ENCODE measurements around the gene NAPSA. TPM values are rescaled to one million over a fixed set of nuclear protein-coding genes. Genes with fewer than 3 reads are reported as not detected.
A peak's percentile ranks its signal among the peaks of the same experiment; 100 is the strongest.

Gene NAPSA
- total and polyA plus RNA-seq, 9 of the 15 experiments (the other 6 are each of a cell fraction or from before 2014, with no cell fraction given): 0.25 to 1.9 (median 0.69) TPM

DNA sequence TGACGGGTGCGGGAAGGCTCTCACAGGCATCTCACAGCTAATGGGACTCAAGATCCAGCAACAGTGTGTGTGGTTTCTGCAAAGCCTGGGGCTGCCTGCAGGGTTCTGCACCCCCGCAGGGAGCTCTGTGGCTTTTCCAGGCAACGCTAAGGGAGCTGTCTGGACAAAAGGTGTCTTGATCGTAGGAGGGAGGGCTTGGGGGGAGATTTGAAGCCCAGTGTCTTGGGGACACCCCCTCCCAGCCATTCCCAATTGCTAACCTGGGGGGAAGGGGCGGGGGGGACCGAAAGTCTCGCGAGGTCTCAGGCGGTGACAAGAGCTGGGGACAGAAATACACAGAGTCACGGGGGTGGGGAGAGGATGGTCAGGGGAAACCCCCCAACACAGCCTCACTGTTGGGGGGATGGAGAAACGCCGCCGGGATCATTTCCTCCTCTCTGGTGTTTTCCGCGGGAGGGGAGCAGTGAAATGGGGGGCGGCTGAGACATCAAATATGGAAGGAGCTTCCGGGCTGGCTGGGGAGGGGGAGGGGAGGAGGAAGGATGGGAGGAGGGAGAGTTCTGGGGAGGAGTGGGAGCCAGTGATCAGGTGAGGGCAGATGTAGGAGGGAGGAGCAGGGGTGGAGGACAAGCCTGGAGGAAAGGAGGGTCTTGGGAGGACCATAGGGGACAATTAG lies 49.5 kb downstream of the NAPSA start (continued):
- TF ChIP-seq STAG1 (CRISPR knock-in tag; IDR thresholded peaks at IDR 0.05; ENCODE audit: borderline replicate concordance) (no peak), XRCC5 (IDR thresholded peaks at IDR 0.05; ENCODE audit: low read depth, low read length) (no peak), PHF21A (IDR thresholded peaks at IDR 0.05; ENCODE audit: borderline replicate concordance, low read depth) (no peak), ZFX (CRISPR knock-in tag; IDR thresholded peaks at IDR 0.05) (no peak), CREBBP (IDR thresholded peaks at IDR 0.05; ENCODE audit: low read depth, low read length) (no peak), GABPA (tag; conservative IDR thresholded peaks at IDR 0.05; ENCODE audit: low read depth) (no peak), HMG20B (CRISPR knock-in tag; IDR thresholded peaks at IDR 0.05) (no peak), ARHGAP35 (IDR thresholded peaks at IDR 0.05; ENCODE audit: partially characterized antibody) (peak; percentile 35), FOS (IDR thresholded peaks at IDR 0.05; ENCODE audit: extremely low read depth, insufficient read length) (no peak), STAT5A (IDR thresholded peaks at IDR 0.05; ENCODE audit: borderline replicate concordance, low read length) (no peak), HDGF (IDR thresholded peaks at IDR 0.05) (no peak), CAMTA2 (CRISPR knock-in tag; conservative IDR thresholded peaks at IDR 0.05) (no peak), KDM2B (CRISPR knock-in tag; IDR thresholded peaks at IDR 0.05) (no peak), ZKSCAN8 (CRISPR knock-in tag; IDR thresholded peaks at IDR 0.05) (no peak), ZNF436 (CRISPR knock-in tag; IDR thresholded peaks at IDR 0.05) (no peak), ZNF408 (CRISPR knock-in tag; IDR thresholded peaks at IDR 0.05; ENCODE audit: low read depth) (no peak), CEBPB (tag; IDR thresholded peaks at IDR 0.05) (no peak), HSF4 (CRISPR knock-in tag; IDR thresholded peaks at IDR 0.05; ENCODE audit: borderline replicate concordance) (no peak), ZNF347 (CRISPR knock-in tag; IDR thresholded peaks at IDR 0.05; ENCODE audit: low read depth) (no peak), BCOR (IDR thresholded peaks at IDR 0.05) (no peak), SP1 (CRISPR knock-in tag; IDR thresholded peaks at IDR 0.05) (no peak)
- TF ChIP-seq, protein P1, sequence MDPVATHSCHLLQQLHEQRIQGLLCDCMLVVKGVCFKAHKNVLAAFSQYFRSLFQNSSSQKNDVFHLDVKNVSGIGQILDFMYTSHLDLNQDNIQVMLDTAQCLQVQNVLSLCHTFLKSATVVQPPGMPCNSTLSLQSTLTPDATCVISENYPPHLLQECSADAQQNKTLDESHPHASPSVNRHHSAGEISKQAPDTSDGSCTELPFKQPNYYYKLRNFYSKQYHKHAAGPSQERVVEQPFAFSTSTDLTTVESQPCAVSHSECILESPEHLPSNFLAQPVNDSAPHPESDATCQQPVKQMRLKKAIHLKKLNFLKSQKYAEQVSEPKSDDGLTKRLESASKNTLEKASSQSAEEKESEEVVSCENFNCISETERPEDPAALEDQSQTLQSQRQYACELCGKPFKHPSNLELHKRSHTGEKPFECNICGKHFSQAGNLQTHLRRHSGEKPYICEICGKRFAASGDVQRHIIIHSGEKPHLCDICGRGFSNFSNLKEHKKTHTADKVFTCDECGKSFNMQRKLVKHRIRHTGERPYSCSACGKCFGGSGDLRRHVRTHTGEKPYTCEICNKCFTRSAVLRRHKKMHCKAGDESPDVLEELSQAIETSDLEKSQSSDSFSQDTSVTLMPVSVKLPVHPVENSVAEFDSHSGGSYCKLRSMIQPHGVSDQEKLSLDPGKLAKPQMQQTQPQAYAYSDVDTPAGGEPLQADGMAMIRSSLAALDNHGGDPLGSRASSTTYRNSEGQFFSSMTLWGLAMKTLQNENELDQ (CRISPR knock-in tag; IDR thresholded peaks at IDR 0.05; ENCODE audit: borderline replicate concordance): no peak
- TF ChIP-seq, protein P2, sequence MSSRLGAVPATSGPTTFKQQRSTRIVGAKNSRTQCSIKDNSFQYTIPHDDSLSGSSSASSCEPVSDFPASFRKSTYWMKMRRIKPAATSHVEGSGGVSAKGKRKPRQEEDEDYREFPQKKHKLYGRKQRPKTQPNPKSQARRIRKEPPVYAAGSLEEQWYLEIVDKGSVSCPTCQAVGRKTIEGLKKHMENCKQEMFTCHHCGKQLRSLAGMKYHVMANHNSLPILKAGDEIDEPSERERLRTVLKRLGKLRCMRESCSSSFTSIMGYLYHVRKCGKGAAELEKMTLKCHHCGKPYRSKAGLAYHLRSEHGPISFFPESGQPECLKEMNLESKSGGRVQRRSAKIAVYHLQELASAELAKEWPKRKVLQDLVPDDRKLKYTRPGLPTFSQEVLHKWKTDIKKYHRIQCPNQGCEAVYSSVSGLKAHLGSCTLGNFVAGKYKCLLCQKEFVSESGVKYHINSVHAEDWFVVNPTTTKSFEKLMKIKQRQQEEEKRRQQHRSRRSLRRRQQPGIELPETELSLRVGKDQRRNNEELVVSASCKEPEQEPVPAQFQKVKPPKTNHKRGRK (tag; IDR thresholded peaks at IDR 0.05): no peak
- TF ChIP-seq, protein P3, sequence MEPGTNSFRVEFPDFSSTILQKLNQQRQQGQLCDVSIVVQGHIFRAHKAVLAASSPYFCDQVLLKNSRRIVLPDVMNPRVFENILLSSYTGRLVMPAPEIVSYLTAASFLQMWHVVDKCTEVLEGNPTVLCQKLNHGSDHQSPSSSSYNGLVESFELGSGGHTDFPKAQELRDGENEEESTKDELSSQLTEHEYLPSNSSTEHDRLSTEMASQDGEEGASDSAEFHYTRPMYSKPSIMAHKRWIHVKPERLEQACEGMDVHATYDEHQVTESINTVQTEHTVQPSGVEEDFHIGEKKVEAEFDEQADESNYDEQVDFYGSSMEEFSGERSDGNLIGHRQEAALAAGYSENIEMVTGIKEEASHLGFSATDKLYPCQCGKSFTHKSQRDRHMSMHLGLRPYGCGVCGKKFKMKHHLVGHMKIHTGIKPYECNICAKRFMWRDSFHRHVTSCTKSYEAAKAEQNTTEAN (CRISPR knock-in tag; IDR thresholded peaks at IDR 0.05): no peak

All from K562 (cell line).